ENCODE results near the gene FHIT.

The FHIT gene

GRCh38 chr3:60307562-60308199, 943.6 kb downstream of the FHIT start:
- H3K4me3 ChIP-seq (ENCODE audit: low read depth, low read length): no peak overlapping the region
- TF ChIP-seq CTCF (IDR thresholded peaks at IDR 0.05; ENCODE audit: borderline replicate concordance, insufficient read depth, low read depth, low read length): no peak

DNA sequence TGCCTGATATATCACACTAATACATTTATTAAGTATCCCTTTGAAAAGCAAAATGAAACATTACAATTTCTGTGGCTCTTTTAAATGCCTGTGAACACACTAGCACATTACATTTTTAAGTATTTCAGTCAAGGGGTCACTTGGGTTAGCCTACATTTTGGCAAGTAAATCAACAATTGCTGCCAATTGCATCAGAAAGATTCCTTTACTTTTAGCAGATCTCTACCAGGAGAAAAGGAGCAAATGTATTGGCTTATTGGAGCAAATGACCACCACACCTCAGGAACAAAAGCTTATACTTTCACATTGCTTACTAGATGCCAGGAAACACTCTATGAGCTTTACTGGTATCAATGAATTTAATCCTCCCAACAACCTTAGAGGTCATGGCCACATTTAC, 947.1 kb downstream of the FHIT start:
- TF ChIP-seq CTCF (IDR thresholded peaks at IDR 0.05; ENCODE audit: borderline replicate concordance, insufficient read depth, low read depth, low read length): no peak
- no peak overlapping the region for H3K4me3 ChIP-seq (ENCODE audit: low read depth, low read length)

DNA sequence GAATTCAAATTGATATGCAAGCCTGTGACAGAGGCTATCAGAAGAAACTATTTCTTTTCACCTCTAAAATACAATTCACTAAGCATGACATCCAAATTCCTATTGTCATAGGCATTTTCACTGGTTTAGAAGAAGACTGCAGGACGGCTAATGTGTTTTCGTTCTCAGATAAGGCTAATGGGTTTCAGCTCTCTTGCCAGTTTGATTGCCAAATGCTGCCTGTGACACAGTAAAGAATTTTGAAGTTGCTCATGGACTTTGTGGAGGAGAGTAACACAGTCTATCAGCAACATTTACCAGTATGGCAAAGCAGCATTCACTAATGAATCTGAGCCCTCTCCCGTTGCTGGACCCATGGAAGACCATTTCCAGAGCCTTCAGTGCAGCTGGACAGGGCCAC, 948.1 kb downstream of the FHIT start:
- TF ChIP-seq CTCF (IDR thresholded peaks at IDR 0.05; ENCODE audit: borderline replicate concordance, insufficient read depth, low read depth, low read length): no peak
- H3K4me3 ChIP-seq (ENCODE audit: low read depth, low read length): no peak overlapping the region

- TF ChIP-seq CTCF (IDR thresholded peaks at IDR 0.05; ENCODE audit: borderline replicate concordance, insufficient read depth, low read depth, low read length): no peak
- no peak overlapping the region for H3K4me3 ChIP-seq (ENCODE audit: low read depth, low read length)
Measured at GRCh38 chr3:60301142-60301541, 950.1 kb downstream of the FHIT start.

DNA sequence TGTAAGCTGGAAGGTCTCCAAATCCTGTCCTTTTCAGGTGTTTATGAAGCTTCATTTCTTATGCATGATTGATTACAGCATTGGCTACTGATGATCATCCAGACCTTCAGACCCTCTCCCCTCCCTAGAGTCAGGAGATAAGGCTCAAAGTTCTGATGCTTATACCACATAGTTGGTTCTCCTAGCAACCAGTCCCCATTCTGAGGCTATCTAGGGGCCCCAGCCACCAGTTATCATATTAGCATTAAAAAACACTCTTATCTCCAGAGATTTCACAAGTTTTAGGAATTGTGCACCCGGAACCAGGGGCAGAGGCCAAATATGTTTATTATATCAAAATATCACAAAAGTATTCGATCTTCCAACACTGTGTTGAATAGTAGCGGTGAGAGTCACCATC, 953.1 kb downstream of the FHIT start:
- TF ChIP-seq CTCF (IDR thresholded peaks at IDR 0.05; ENCODE audit: borderline replicate concordance, insufficient read depth, low read depth, low read length): no peak
- no peak overlapping the region for H3K4me3 ChIP-seq (ENCODE audit: low read depth, low read length)

- H3K4me3 ChIP-seq (ENCODE audit: low read depth, low read length): no peak overlapping the region
- TF ChIP-seq CTCF (IDR thresholded peaks at IDR 0.05; ENCODE audit: borderline replicate concordance, insufficient read depth, low read depth, low read length): no peak
Measured at GRCh38 chr3:60294181-60294580, 957.1 kb downstream of the FHIT start.

GRCh38 chr3:60291115-60291514, 960.1 kb downstream of the FHIT start:
- no peak for TF ChIP-seq CTCF (IDR thresholded peaks at IDR 0.05; ENCODE audit: borderline replicate concordance, insufficient read depth, low read depth, low read length)
- H3K4me3 ChIP-seq (ENCODE audit: low read depth, low read length): no peak overlapping the region
